Measurements from ENCODE around the gene RASA1.

DNA sequence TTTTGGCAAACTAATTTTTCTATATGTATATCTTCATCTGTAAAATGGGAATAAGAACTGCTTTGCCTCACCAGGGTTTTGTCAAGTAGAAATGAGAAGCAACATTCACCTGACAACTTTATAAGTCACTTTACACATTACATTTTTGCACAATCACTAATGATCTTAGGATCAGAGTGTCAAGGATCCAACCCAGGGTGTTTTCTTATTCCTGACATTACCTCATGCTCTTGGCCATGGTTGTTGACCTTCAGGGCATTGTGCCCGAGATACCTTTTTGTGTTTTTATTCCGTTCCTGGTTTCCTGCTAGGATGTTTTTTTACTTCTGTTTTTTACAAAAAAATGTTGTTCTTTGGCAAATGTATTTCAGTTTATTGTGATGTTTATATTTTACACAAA is 22.2 kb upstream of the RASA1 start:
- no peak for TF ChIP-seq EZH2 (IDR thresholded peaks at IDR 0.05; ENCODE audit: low read depth, unreplicated experiment)
- no peak for TF ChIP-seq NANOG (IDR thresholded peaks at IDR 0.05; ENCODE audit: borderline replicate concordance)
- TF ChIP-seq, protein P1, sequence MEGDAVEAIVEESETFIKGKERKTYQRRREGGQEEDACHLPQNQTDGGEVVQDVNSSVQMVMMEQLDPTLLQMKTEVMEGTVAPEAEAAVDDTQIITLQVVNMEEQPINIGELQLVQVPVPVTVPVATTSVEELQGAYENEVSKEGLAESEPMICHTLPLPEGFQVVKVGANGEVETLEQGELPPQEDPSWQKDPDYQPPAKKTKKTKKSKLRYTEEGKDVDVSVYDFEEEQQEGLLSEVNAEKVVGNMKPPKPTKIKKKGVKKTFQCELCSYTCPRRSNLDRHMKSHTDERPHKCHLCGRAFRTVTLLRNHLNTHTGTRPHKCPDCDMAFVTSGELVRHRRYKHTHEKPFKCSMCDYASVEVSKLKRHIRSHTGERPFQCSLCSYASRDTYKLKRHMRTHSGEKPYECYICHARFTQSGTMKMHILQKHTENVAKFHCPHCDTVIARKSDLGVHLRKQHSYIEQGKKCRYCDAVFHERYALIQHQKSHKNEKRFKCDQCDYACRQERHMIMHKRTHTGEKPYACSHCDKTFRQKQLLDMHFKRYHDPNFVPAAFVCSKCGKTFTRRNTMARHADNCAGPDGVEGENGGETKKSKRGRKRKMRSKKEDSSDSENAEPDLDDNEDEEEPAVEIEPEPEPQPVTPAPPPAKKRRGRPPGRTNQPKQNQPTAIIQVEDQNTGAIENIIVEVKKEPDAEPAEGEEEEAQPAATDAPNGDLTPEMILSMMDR (conservative IDR thresholded peaks at IDR 0.05; ENCODE audit: low read depth in 2 of 2) = no peak
- no peak for TF ChIP-seq CREB1 (CRISPR knock-in tag; IDR thresholded peaks at IDR 0.05; ENCODE audit: low read depth)
- no peak for TF ChIP-seq EZH2phosphoT487 (IDR thresholded peaks at IDR 0.05; ENCODE audit: unreplicated experiment)
- TF ChIP-seq, protein P2, sequence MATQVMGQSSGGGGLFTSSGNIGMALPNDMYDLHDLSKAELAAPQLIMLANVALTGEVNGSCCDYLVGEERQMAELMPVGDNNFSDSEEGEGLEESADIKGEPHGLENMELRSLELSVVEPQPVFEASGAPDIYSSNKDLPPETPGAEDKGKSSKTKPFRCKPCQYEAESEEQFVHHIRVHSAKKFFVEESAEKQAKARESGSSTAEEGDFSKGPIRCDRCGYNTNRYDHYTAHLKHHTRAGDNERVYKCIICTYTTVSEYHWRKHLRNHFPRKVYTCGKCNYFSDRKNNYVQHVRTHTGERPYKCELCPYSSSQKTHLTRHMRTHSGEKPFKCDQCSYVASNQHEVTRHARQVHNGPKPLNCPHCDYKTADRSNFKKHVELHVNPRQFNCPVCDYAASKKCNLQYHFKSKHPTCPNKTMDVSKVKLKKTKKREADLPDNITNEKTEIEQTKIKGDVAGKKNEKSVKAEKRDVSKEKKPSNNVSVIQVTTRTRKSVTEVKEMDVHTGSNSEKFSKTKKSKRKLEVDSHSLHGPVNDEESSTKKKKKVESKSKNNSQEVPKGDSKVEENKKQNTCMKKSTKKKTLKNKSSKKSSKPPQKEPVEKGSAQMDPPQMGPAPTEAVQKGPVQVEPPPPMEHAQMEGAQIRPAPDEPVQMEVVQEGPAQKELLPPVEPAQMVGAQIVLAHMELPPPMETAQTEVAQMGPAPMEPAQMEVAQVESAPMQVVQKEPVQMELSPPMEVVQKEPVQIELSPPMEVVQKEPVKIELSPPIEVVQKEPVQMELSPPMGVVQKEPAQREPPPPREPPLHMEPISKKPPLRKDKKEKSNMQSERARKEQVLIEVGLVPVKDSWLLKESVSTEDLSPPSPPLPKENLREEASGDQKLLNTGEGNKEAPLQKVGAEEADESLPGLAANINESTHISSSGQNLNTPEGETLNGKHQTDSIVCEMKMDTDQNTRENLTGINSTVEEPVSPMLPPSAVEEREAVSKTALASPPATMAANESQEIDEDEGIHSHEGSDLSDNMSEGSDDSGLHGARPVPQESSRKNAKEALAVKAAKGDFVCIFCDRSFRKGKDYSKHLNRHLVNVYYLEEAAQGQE (IDR thresholded peaks at IDR 0.05; ENCODE audit: unreplicated experiment) = no peak
- no peak for TF ChIP-seq POLR2AphosphoS5 (IDR thresholded peaks at IDR 0.05; ENCODE audit: low read depth)
- TF ChIP-seq, protein P3, sequence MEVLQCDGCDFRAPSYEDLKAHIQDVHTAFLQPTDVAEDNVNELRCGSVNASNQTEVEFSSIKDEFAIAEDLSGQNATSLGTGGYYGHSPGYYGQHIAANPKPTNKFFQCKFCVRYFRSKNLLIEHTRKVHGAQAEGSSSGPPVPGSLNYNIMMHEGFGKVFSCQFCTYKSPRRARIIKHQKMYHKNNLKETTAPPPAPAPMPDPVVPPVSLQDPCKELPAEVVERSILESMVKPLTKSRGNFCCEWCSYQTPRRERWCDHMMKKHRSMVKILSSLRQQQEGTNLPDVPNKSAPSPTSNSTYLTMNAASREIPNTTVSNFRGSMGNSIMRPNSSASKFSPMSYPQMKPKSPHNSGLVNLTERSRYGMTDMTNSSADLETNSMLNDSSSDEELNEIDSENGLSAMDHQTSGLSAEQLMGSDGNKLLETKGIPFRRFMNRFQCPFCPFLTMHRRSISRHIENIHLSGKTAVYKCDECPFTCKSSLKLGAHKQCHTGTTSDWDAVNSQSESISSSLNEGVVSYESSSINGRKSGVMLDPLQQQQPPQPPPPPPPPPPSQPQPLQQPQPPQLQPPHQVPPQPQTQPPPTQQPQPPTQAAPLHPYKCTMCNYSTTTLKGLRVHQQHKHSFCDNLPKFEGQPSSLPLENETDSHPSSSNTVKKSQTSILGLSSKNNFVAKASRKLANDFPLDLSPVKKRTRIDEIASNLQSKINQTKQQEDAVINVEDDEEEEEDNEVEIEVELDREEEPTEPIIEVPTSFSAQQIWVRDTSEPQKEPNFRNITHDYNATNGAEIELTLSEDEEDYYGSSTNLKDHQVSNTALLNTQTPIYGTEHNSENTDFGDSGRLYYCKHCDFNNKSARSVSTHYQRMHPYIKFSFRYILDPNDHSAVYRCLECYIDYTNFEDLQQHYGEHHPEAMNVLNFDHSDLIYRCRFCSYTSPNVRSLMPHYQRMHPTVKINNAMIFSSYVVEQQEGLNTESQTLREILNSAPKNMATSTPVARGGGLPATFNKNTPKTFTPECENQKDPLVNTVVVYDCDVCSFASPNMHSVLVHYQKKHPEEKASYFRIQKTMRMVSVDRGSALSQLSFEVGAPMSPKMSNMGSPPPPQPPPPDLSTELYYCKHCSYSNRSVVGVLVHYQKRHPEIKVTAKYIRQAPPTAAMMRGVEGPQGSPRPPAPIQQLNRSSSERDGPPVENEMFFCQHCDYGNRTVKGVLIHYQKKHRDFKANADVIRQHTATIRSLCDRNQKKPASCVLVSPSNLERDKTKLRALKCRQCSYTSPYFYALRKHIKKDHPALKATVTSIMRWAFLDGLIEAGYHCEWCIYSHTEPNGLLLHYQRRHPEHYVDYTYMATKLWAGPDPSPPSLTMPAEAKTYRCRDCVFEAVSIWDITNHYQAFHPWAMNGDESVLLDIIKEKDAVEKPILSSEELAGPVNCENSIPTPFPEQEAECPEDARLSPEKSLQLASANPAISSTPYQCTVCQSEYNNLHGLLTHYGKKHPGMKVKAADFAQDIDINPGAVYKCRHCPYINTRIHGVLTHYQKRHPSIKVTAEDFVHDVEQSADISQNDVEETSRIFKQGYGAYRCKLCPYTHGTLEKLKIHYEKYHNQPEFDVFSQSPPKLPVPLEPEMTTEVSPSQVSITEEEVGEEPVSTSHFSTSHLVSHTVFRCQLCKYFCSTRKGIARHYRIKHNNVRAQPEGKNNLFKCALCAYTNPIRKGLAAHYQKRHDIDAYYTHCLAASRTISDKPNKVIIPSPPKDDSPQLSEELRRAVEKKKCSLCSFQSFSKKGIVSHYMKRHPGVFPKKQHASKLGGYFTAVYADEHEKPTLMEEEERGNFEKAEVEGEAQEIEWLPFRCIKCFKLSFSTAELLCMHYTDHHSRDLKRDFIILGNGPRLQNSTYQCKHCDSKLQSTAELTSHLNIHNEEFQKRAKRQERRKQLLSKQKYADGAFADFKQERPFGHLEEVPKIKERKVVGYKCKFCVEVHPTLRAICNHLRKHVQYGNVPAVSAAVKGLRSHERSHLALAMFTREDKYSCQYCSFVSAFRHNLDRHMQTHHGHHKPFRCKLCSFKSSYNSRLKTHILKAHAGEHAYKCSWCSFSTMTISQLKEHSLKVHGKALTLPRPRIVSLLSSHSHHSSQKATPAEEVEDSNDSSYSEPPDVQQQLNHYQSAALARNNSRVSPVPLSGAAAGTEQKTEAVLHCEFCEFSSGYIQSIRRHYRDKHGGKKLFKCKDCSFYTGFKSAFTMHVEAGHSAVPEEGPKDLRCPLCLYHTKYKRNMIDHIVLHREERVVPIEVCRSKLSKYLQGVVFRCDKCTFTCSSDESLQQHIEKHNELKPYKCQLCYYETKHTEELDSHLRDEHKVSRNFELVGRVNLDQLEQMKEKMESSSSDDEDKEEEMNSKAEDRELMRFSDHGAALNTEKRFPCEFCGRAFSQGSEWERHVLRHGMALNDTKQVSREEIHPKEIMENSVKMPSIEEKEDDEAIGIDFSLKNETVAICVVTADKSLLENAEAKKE (CRISPR knock-in tag; IDR thresholded peaks at IDR 0.05) = no peak
- TF ChIP-seq ZNF114 (CRISPR knock-in tag; IDR thresholded peaks at IDR 0.05) = no peak
- TF ChIP-seq ETS1 (IDR thresholded peaks at IDR 0.05) = no peak
- TF ChIP-seq STAT1 (IDR thresholded peaks at IDR 0.05; ENCODE audit: unreplicated experiment) = no peak
- TF ChIP-seq ZNF331 (CRISPR knock-in tag; IDR thresholded peaks at IDR 0.05; ENCODE audit: low read depth) = no peak
